Pulmonary artery endothelial cell (primary cell): Measurements from ENCODE around the gene SHROOM3. TPM values are rescaled to one million over a fixed set of nuclear protein-coding genes. Genes with fewer than 3 reads are reported as not detected.

Experiments
- DNase-seq: peaks from one replicate; pipeline ENCODE4 v3.0.0-alpha.2; 2011; ENCODE audit warnings: low read depth, low spot score
- total RNA-seq: library from RNA; depleted of rRNA; stranded (reverse); fragments of >200 nt; gene quantifications from 2 replicates; pipeline ENCODE4 v1.2.3, GENCODE V29; 2014

The SHROOM3 gene
- total RNA-seq, 1 donor from 2014 or later, result 8.1 TPM

DNA sequence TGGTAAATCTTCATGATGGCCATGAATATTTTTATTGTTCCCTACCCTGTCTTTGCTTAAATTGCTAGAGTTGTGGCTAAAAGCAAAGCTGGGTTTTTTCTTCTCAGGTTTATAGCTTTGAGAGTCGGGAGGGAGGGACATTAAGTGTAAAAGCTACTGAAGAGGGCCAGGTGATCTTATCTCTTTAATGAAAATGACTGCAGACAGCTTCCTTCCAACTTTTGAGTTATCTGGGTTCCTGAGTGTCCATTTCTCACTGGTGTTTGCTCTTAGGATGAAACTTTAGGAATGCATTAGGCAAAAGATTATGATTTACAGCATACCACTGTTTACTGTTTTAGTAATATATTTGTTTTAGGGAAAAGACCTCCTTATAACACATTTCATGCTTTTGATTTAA is 187.7 kb downstream of the SHROOM3 start:
- DNase-seq, result no peak

DNA sequence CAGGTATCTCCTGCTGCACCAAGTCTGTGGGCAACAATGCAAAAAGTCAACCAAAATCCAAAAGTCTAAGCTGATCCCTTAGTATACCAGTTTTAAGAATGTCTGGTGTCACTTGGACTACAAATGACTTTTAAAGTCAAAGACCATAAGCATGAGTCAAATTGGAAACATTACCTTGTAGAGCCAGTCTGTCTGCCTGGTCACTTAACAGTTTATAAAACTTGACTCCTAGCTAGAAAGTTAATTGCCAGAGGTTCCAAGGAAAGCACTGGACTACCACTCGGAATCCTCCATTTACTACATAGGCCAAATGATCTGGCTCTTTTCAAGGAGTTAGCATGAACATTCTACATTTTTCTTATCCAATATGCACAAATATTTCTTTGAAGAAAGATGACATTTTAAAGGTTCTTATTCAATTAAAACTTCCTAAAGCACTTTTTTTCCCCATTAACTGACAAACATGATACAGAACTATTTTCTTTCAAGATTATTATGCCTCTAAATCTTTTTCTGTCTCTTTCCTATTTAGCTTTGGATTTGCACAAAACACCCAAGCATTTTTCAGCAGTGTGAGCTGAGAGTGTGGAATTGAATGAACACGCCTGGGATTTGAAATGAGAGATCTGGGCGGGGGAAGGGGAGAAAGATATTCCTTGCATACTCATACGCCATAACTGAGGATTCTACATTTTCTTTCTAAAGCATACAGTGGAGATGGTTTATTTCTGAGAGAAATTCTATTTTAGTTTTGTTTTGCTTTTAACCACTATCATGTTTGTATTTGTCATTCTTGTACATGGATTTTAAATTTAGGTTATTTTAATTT is 188.4 kb downstream of the SHROOM3 start:
- DNase-seq, result no peak

DNA sequence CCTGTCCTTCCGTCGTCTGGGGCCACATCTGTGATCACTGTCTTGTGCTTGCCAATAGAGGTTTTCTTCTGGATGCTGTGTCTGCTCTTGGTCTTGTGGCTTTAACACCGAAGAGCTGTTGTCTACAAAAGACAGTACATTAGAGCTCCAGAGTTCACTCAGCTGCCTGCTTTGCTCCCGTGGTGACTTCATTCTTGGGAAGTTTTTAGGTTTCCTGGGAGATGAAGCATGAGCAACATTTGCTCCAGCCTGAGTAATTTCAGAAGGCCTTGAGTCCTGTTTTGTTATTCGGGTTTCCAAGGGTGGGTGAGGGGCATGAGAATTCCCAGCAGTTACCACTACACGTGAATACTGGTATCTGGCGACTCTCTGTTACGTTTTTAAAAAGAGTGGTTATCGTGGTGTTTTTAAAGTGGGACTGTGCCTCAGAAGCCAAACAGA is 189.2 kb downstream of the SHROOM3 start:
- no peak for DNase-seq

DNA sequence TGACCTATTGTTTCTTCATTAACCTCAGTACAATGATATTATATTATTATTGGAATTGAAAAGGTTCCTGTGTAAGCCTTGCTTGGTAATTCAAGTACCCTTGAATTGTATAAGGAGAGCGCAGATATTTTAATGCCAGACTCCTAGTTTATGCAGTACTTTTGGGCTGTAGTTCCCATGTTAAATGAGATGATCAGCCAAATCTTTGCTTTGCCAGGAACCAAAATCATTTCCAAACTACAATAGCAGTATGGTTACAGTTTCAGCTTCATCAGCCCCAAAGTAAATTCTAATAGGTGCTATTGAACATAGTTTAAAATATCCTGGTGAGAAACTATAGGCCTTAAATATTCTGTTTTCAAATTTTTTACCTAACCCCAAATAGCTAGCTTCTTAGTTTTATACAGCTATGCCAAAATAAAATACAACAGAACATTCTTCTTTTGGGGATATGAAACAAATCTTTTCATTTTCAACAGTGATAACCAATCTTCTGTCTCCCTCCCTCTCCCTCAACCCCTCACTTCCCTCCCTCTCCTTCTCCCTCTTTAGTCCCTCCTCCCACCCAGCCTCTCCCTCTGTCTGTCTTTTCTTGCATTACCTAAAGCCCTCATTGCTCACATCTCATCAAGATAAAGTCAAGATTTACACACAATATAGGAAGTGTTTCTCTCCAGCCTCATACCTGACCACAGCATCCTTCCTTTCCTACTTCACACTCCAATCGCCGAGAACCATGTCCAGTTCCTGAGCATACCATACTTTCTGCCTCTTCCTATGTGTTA is 190.1 kb downstream of the SHROOM3 start:
- no peak for DNase-seq

DNA sequence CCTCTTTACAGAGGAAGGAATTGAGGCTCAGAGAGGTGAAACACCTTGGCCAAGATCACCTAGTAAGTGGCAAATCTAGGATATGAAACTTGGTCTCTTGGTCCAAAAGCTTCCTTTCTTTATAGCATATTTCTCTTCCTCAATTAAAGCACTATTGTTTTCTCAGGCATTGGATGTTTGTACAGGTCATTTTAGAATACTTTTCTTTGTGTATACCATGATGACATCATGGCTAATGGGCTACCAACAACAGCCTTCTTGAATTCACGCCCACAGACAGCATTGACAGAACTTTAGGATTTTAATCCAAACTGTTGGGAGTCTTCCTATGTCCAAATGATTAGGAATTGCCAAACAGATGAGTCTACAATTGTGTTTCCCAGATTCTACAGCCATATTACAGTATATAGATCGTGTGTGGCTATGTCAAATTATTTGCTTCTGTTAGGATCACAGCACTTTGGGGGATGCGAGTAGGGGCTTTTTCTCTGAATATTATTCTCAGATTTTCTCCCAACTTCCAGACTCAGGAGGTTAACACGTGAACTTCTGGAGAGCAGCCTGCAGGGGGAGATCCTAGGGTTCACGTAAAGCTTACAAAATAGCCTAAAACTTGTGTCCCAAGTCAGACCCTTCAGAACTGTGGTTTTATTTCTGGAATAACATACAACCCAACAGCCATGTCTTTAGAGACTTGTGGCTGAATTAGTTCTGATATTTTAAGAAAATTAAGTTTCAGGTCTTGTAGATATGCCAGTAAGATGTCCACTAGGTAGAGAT is 191.8 kb downstream of the SHROOM3 start:
- no peak for DNase-seq

DNA sequence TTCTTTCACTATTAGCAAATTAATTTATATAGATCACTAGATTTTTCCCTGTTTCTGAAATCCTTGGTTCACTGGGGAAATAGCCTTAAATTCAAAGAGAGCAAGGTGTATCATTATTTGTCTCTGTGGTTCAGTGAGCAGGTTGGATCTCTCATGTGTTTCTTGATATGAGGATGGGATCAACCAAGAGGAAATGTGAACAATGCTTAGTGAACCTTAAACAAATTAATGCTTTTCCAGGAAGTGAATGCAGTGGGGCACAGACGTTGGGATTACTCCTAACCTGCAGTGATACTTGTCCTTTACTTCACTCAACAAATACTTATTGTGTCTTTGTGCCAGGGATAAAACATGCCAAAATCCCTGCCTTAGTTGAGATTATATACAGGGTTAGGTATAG is 193.2 kb downstream of the SHROOM3 start:
- DNase-seq, result no peak

DNA sequence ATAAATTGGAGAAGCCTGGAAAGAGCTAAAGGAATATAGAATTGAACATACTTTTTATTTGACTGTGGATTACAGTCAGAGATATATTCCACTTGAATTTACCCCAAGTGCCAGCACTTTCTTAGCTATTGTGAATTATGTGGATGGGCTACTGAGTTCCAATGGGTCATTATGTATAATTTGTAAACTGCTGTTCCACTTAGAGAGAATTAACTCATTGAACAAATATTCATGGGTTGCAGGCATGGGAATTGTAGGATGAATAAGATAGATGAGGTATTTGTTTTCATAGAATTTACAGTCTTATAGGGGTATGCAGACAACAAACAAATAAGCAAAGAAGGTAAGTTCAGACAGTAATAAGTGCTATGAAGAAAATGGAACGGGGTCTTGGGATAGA is 195.7 kb downstream of the SHROOM3 start:
- DNase-seq, result no peak

DNA sequence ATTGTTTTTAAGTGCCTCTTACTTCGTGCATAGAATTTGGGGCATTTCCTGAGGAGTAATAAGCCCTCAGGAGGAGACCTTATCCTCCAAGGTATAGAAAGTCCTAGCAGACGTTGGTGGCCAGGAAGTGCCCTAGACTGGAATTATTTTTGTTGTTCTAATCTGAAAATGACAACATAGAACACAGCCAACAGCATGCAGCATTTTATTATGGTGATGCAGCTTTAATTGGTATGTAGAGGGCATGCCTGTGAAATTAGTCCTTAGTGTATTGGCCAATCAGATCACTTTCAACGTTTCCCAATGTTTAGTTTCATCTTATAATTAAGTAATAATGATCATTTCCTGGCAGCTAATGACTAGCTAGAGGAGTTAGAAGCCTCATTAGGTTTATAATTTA is 199.2 kb downstream of the SHROOM3 start:
- no peak for DNase-seq

DNA sequence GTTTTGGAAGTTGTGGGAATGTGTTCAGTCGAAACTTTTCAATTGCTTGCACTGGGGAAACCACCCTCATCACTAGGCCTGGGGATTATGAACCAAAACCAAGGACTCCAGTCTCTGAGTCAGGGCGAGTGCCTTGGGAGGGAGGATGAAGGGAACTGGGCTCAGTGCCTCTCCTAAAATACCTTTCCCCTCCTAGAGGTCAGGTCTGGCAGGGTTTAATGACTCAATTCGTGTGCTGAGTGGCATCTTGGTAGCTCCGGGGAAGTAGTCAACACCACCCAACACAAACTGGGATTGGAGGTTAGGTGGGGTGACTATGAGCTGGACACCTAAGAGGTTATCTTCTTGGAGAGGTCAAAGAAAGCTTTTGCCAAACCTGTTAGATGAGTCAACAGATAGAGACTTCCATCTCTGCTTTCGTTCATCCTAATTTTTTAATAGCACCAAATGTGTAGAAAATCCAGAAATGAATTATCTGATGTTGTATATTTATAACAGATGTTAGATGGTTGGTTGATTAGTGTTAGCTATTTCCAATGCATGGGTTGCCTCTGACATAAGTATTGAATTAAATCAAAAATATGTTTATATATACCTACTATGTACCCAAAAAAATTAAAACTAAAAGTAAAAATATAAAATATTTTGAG is 202.8 kb downstream of the SHROOM3 start:
- no peak for DNase-seq

DNA sequence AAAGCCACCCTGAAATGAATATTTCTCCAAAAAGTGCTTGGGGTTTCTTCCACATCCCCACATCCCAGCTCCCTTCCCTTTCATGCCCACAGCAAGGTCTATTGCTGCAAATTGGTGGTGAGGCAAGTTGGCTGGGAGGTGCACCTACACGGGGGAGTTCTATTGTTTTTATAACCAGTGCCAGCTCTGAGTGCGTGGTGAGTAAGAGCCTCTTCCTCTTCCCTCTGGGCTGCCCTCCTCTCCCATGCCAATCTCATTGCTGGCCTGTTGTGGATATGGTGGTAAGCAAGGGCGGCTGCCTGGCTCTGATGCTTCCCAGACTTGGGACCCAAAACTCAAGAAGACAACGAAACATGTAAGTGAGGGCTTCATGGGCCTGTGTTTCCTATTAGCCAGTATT is 204.3 kb downstream of the SHROOM3 start:
- DNase-seq, result no peak

DNA sequence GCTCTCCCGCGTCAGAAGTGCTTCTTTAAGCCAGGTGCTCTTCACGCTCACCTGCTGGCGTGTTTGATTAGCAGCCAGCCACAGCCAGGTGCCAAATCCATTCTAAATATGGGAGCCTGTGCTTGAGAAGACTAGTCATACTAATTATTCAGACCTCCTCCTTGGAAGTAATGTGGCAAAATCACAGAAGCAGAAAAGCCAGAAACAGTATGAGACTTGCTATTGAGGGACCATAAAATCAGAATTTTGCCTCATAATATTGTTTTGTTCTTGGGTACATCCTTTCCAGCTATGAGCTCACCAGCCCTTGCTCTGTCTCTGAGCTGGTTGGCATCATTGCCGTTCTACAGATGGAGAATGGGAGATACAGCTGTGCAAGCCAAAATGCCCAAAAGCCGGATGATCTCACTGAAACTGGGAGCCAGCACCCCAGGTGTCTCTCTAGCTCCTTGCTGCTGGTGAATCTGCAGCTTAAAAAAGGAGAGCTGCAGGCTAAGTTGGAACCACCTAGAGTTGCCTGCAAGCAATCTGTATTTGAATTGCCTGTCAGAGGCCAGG is 205.4 kb downstream of the SHROOM3 start:
- no peak for DNase-seq

DNA sequence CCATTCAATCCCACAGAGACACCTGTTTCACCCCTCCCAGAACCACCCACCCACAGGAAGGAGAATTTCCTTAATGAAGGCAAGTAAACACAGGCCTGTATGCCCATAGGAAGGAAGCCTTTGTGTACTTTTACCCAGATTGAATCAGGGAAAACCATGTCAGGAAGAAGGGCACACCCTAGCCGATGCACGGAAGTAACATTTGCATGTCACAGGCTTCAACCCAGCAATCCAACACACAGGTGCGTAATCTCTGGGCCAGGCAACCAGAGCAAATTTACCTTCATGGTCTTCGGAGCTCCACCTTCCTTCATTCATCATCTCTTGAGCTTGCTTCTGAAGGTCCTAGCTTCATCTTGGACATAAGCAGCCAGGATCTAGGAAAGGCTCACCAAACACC is 206.3 kb downstream of the SHROOM3 start:
- no peak for DNase-seq

DNA sequence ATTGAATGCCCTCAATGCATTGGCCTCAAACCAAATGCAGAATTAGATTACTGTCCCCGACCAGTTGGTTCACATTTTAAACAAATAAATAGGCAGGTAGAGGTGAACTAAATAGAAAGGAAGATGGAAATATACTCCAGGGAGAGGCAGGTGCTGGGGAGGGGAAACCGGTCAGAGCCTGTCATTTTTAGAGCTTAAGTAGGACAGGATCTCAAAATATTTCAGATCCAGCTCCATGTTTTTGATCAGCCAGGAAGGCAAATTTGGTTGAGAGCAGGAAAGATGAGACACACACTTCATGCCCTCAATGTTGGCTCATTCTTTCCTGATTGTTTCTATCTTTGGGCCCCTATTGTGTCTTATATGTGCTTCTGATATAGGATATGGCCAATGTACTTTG is 206.7 kb downstream of the SHROOM3 start:
- no peak for DNase-seq

DNA sequence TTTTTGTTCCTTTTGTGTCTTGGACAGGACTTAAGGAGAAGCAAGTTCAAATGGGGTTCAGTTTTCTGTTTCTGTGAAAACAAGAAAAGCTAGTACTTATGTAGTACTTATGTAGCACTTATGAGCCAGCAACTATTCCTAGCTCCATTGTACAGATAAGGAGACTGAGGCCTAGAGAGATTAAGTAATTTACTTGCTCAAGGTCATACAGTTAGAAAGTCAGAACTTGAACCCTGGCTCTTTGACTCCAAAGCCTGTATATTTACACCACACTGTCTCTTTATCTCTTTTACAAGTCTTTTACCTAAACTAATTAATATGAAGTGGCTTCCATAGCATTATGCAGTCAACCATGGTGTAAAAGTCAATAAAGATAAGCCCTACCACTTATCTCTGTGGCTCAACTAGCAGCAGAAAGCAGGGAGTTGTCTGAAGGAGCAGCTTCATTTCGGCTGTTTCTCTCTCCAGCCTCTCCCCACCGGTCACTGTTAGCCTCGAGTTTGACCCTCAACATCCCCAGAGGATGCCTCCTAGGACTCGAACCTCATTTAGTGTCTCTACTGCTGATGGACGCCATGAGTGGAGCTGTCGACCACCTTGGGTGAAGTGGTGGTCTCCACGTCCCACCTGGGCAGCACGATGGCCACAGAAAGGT is 209.9 kb downstream of the SHROOM3 start:
- DNase-seq, result no peak

DNA sequence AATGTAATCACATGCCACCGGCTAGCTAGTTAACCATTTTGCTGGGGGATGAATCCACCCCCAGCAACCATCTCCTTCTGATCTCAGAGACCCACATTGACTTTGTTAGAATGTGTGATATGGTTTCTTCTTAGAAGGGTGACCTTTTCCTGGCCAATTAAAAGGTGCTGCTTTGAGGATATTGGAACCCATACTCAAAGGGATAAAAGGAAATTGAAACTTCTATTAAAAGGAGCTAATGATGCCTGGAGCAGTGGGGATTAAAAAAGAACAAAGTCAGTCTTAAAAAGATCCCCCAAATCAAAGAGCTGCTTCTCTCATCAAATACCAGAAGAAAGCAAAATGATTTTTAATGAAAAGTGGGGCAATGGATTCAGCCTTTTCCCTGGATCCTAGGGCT is 214.1 kb downstream of the SHROOM3 start:
- no peak for DNase-seq

DNA sequence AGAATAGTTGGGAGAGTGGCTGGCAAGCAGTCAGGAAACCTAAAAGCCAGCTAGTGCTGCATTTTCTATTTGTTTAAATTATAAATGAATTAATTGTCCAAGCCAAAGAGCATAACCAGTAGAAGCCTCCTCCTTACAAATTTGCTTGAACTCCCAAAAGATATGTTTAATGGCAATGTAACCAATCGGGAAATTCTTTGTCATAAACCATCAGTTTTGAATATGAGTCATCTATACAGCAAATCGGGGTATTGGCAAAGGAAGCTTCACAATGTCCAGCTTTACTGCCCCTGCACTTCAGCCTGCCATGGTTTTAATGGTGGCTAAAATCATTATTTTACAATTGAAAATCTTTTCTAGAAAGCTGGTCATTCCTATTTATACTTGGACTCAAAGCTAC is 216.6 kb downstream of the SHROOM3 start:
- no peak for DNase-seq

DNA sequence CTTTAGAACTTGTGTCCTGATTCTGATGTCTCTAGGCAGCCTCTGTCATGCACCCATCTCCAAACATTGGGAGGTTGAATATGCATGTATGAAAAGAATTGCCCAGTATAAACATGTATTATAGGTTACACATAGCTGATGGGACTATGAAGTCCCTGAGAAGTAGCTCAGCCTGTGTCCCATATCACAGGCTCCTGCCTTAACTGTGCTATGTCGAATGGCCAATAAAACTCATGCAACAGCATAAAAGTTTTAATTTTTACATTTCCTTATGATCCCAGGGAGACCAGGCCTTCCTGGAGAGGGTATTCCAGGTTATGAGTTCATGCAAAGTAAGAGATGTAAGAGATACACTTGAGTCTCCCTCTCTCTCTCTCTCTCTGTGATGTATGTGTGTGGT is 217.4 kb downstream of the SHROOM3 start:
- DNase-seq, result no peak

DNA sequence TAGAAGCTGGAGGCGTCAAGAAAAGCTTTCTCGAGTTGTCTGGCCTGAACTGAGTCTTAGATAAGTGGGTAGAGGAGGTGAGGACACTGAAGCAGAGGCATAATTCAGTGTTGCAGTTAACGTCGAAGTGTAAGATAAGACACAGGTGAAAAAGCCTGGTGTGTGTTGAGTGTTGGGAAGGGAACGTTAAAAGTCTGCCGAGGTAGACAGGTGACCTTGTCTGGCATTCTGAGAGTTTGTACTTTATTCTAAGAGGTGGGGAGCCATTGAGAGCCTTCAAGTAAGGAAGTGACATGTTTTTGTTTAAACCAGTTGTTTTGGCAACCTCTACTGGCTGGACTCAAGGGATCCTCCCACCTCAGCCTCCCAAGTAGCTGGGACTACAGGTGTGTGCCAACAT is 219.1 kb downstream of the SHROOM3 start:
- no peak for DNase-seq

DNA sequence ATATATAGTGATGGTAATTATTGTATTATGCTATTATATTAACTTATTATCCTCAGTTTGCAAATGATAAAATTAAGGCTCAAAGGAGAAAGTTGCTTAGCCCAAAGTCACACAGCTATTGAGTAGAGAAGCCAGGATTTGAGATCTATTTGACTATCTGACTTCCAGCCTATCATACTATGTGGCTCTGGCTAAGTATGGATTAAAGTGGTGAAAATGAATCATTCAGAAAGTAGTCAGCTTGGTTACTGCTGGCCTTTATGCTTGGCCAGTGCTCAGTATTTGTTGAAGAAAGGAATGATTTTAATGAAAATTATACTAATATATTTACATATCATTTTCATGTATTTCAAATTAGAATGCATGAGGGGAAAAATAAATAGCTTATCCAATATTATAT is 219.8 kb downstream of the SHROOM3 start:
- no peak for DNase-seq

DNA sequence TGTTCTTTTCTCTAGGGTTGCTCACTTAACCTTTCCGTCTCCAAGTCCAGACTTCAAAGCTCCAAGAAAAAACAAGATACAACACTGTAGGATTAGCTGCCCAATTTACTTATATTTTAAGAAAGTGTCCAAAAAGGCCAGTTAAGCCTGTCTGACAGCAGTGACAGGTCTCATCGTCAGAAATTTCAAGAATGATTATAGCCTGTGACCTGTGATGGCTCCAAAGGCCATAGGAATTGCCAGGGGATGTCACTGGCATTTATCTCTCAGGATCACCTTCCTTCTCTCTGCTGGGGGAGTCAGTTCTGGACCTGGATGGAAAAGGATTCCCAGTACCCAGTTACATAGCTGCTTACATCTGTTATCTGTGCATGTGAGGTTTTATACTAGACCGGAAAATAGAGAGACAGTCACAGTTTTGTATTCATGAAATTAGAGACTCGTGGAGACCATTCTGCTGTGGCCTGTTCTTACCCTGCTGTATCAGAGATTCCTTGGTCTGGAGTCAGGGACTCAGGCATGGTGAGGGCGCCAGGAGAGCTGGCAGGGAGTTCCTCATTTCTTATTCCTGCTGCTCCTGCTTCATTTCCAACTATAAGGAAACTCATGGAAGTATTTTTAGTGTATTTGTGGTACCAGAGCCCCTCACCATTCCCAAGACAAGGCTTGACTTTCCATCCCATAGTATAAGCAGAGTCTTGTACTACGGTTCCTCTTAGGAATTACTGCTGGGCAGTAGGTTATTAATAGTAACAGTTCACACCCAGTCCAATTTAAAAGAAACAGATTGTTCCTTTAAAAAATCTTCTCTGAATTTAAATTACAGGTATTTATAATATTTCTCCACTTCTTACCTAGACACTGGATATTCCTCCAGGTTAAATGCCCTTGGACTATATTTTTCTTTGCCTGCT is 220.8 kb downstream of the SHROOM3 start:
- DNase-seq, result no peak
